MCF 10A (cell line): Measurements from ENCODE around the gene GALNS. TPM values are rescaled to one million over a fixed set of nuclear protein-coding genes. Genes with fewer than 3 reads are reported as not detected.

Source experiments
- BruUV-seq: library from RNA; stranded (reverse); fragments of 400-500 nt; replicated peaks from 2 replicates; lab custom pipeline; 2021; lab: Mats Ljungman, UMichigan
- CTCF ChIA-PET: fragments of 300-600 bp; sonication (Branson Sonifier 250); formaldehyde crosslinking; extraction: SDS; loops from one replicate; lab custom pipeline; 2021; ENCODE audit warnings: antibody characterized with exemption, inconsistent platforms; lab: Yijun Ruan, JAX
- POLR2A ChIA-PET: fragments of 300-600, 350-650 bp; sonication (Branson Sonifier 250); formaldehyde crosslinking; extraction: SDS; loops from one replicate; lab custom pipeline; 2020; ENCODE audit warnings: antibody characterized with exemption, inconsistent platforms; lab: Yijun Ruan, JAX
- DNase-seq: peaks from one replicate; pipeline ENCODE4 v3.0.0-alpha.2; 2018; ENCODE audit not compliant: unreplicated experiment
- H3K27ac Mint-ChIP-seq: one replicate; pipeline ENCODE4 v1.8.0; 2022; ENCODE audit warnings: mild to moderate bottlenecking, low read depth, mixed read lengths; ENCODE audit not compliant: unreplicated experiment
- H3K27me3 Mint-ChIP-seq: one replicate; pipeline ENCODE4 v1.8.0; 2022; ENCODE audit warnings: mixed read lengths; ENCODE audit not compliant: insufficient read depth, unreplicated experiment
- H3K36me3 Mint-ChIP-seq: one replicate; pipeline ENCODE4 v1.8.0; 2022; ENCODE audit warnings: mild to moderate bottlenecking, moderate library complexity, mixed read lengths; ENCODE audit not compliant: insufficient read depth, unreplicated experiment
- H3K4me1 Mint-ChIP-seq: one replicate; pipeline ENCODE4 v1.8.0; 2022; ENCODE audit warnings: mixed read lengths; ENCODE audit not compliant: insufficient read depth, unreplicated experiment
- H3K4me3 Mint-ChIP-seq: one replicate; pipeline ENCODE4 v1.8.0; 2022; ENCODE audit warnings: mild to moderate bottlenecking, moderate library complexity, mixed read lengths; ENCODE audit not compliant: unreplicated experiment
- H3K9me3 Mint-ChIP-seq: one replicate; pipeline ENCODE4 v1.8.0; 2022; ENCODE audit warnings: mixed read lengths; ENCODE audit not compliant: unreplicated experiment
- intact Hi-C: fragments of 100-400 bp; cut with micrococcal nuclease; formaldehyde crosslinking; loops from 2 replicates; pipeline ENCODE4 v1.14.1; 2022
- total RNA-seq: library from RNA; stranded (reverse); gene quantifications from 2 replicates; pipeline ENCODE4 v1.2.3, GENCODE V29; 2022
- TF ChIP-seq, protein P1 (sequence below): fragments of 200-600 bp; IDR thresholded peaks from one replicate; pipeline ENCODE4 v1.8.0; 2022; ENCODE audit warnings: antibody characterized with exemption, mild to moderate bottlenecking; ENCODE audit not compliant: unreplicated experiment

GALNS gene
- total RNA-seq, 1 experiment from 2014 or later: 26.0 TPM

DNA sequence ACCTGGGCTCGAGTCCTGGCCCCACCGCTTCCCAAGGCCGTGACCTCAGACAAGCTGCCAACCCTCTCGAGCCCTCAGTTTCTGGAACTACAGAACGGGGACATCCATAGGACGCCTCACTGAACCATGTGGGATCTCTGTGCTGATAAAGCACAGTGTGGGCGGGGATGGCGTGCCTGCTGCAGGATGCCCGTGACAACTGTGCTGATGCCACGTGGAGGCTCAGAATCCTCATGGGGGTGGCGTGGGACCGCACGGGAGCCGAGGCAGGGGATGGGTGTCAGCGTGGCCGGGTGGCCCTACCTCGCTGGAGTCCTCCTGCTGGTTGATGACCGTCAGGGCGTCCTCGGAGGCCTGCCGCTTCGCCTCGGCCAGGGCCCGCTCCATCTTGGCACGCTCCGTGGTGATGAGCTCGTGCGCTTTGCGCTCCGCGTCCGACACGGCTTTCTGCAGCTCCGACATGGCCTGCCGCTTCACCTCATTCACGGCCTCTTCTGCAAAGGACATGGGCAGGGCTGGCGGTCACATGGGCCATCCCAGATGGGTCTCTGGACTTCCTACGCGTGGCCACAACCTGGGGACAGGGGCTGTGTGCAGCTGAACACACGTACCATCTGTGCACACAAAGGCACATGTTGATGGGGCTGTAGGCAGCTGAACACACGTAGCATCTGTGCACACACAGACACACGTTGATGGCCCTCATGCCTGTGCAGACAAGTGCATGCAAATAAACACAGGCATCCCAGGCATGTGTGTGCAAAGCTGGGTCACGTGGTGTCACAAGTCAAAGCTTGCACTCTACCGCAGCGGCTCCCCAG, 22.4 kb upstream of the GALNS start:
- Mint-ChIP-seq H3K27ac (no peak overlapping the region), H3K36me3 (no peaks in the 10 kb centered on the region), H3K27me3 (peaks cover 40% of the 10 kb centered on the region), H3K4me1 (peaks cover 13% of the 10 kb centered on the region), H3K4me3 (no peak overlapping the region), H3K9me3 (no peaks in the 10 kb centered on the region)
- DNase-seq: no peak
- POLR2A ChIA-PET: interaction anchor here (2.7 kb wide), 1 partner anchor 22 kb away, joined by 8 read pairs; the partner anchor contains the start of genes GALNS and TRAPPC2L
- intact Hi-C loops: no loop called here
- CTCF ChIA-PET: interaction anchor here (0.7 kb wide), 1 partner anchor 63 kb away, joined by 3 read pairs; no protein-coding TSS in a partner anchor
- TF ChIP-seq, protein P1, sequence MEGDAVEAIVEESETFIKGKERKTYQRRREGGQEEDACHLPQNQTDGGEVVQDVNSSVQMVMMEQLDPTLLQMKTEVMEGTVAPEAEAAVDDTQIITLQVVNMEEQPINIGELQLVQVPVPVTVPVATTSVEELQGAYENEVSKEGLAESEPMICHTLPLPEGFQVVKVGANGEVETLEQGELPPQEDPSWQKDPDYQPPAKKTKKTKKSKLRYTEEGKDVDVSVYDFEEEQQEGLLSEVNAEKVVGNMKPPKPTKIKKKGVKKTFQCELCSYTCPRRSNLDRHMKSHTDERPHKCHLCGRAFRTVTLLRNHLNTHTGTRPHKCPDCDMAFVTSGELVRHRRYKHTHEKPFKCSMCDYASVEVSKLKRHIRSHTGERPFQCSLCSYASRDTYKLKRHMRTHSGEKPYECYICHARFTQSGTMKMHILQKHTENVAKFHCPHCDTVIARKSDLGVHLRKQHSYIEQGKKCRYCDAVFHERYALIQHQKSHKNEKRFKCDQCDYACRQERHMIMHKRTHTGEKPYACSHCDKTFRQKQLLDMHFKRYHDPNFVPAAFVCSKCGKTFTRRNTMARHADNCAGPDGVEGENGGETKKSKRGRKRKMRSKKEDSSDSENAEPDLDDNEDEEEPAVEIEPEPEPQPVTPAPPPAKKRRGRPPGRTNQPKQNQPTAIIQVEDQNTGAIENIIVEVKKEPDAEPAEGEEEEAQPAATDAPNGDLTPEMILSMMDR: no peak
- BruUV-seq: no TSS peak

- Mint-ChIP-seq H3K4me1 (peaks cover 13% of the 10 kb centered on the region), H3K4me3 (no peak overlapping the region), H3K27me3 (peaks cover 42% of the 10 kb centered on the region), H3K27ac (no peak overlapping the region), H3K9me3 (no peaks in the 10 kb centered on the region), H3K36me3 (no peaks in the 10 kb centered on the region)
- ChIA-PET CTCF (no interaction called here), POLR2A (no interaction called here)
- TF ChIP-seq, protein P1: no peak
- no peak for DNase-seq
- intact Hi-C loops: no loop called here
- no TSS peak for BruUV-seq
These were observed 21.6 kb upstream of the GALNS start for GRCh38 chr16:88878356-88878755.

DNA sequence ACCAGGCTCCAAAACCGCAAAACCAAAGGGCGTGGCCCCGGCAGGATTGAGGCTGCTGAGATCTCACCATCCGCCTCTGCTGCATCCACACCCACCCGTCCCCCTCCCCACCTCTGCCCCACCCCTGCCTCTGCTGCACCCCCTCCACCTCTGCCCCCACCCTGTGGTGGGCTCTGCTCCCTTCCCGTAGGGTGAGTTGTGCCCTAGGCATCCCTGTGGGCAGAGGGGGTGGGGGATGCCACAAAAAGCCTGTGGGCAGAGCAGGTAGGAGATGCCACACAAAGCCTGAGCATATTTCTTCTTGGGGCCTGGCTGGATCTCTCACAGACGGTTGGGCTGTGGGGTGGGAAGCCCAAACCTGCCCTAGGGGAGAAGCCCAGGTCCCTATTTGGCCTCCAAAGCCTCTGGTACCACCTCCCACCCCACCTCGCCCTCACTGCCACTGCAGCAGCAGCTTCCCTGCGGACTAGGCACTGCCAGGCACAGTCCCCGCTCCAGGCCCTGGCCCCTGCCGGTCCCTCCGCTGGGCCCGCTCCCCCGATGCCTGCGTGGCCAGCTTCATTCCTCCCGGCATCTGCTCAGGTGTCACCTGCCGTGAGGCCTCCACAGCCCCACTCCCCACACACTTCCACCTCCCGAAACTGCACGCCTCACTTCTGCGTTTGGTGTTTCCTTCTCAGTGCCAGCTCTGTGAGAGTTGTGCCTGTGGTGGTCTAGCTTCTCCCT, 21.0 kb upstream of the GALNS start:
- ChIA-PET POLR2A (no interaction called here), CTCF (interaction anchor here (0.6 kb wide), 1 partner anchor 319 kb away, joined by 3 read pairs; no protein-coding TSS in a partner anchor)
- DNase-seq: no peak
- intact Hi-C loops: no loop called here
- BruUV-seq: no TSS peak
- no peak overlapping the region for H3K4me3 Mint-ChIP-seq
- H3K27me3 Mint-ChIP-seq: peaks cover 42% of the 10 kb centered on the region
- TF ChIP-seq, protein P1: no peak
- H3K36me3 Mint-ChIP-seq: no peaks in the 10 kb centered on the region
- H3K27ac Mint-ChIP-seq: no peak overlapping the region
- H3K9me3 Mint-ChIP-seq: no peaks in the 10 kb centered on the region
- H3K4me1 Mint-ChIP-seq: peaks cover 13% of the 10 kb centered on the region

DNA sequence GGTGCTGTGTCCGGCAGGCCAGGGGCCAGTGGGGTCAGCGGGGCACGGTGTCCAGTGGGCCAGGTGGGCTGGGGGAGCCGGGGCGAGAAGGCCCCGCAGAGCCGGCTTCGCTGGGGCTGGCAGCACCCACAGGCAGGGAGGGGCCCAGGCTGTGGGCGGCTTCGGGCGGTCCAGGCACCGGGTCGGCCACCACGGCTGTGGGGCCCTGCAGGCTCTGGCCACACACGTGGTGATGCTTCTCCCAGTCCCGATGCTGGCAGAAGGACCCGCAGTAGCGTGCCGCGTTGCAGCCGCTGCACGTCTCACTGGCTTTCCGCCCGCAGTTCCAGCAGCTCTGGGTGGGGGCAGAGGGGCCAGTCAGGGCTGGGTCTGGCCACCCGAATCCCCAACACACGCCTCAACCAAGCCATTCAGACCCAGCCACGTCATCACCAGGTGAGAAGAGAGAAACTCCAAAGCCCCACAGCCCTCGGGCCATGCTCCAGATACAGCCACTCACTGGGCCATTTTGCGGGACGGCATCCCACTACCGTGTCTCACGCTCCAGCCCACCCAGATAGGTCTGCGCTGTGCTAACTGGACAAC, 20.3 kb upstream of the GALNS start:
- no peak for DNase-seq
- CTCF ChIA-PET: interaction anchor here (0.6 kb wide), 1 partner anchor 318 kb away, joined by 3 read pairs; no protein-coding TSS in a partner anchor
- intact Hi-C loops: no loop called here
- H3K4me1 Mint-ChIP-seq: peaks cover 8% of the 10 kb centered on the region
- peaks cover 42% of the 10 kb centered on the region for H3K27me3 Mint-ChIP-seq
- H3K9me3 Mint-ChIP-seq: no peaks in the 10 kb centered on the region
- TF ChIP-seq, protein P1: no peak
- H3K36me3 Mint-ChIP-seq: no peaks in the 10 kb centered on the region
- no TSS peak for BruUV-seq
- POLR2A ChIA-PET: interaction anchor here (1.4 kb wide), 1 partner anchor 19 kb away, joined by 5 read pairs; no protein-coding TSS in a partner anchor
- H3K27ac Mint-ChIP-seq: no peak overlapping the region
- no peak overlapping the region for H3K4me3 Mint-ChIP-seq
